Endodermal cell (in vitro differentiated cells): ENCODE data around the gene WDR89. TPM values are rescaled to one million over a fixed set of nuclear protein-coding genes. Genes with fewer than 3 reads are reported as not detected.

Experiments used
- DNase-seq: peaks from one replicate; pipeline ENCODE4 v3.0.0-alpha.2; 2017
- H3K27ac ChIP-seq: 2 replicates; pipeline ENCODE4 v1.5.1; 2013; ENCODE audit warnings: mild to moderate bottlenecking, low read depth, low read length, moderate library complexity
- H3K27me3 ChIP-seq: 2 replicates; pipeline ENCODE4 v1.6.1; 2013; ENCODE audit warnings: mild to moderate bottlenecking, low read length, moderate library complexity; ENCODE audit not compliant: insufficient read depth, control insufficient read depth, poor library complexity, severe bottlenecking
- H3K36me3 ChIP-seq: 2 replicates; pipeline ENCODE4 v1.7.0; 2013; ENCODE audit warnings: mild to moderate bottlenecking, low read length, moderate library complexity; ENCODE audit not compliant: control insufficient read depth, insufficient read depth
- H3K4me1 ChIP-seq: one replicate; pipeline ENCODE4 v1.7.0; 2013; ENCODE audit warnings: low read length; ENCODE audit not compliant: control insufficient read depth, insufficient read depth
- H3K4me3 ChIP-seq: 2 replicates; pipeline ENCODE4 v1.5.1; 2013; ENCODE audit warnings: mild to moderate bottlenecking, low read length, moderate library complexity
- H3K9ac ChIP-seq: 2 replicates; pipeline ENCODE4 v1.6.1; 2013; ENCODE audit warnings: mild to moderate bottlenecking, low read length, moderate library complexity; ENCODE audit not compliant: poor library complexity, severe bottlenecking; ENCODE audit errors: extremely low read depth
- H3K9me3 ChIP-seq: 2 replicates; pipeline ENCODE4 v1.6.1; 2013; ENCODE audit warnings: mild to moderate bottlenecking, low read length, moderate library complexity; ENCODE audit not compliant: control insufficient read depth
- H3K27ac Mint-ChIP-seq: 2 replicates; pipeline ENCODE4 v1.8.0; 2020; ENCODE audit warnings: mixed read lengths
- H3K27me3 Mint-ChIP-seq: 2 replicates; pipeline ENCODE4 v1.8.0; 2021; ENCODE audit warnings: mild to moderate bottlenecking, mixed read lengths; ENCODE audit not compliant: insufficient read depth
- H3K36me3 Mint-ChIP-seq: 2 replicates; pipeline ENCODE4 v1.8.0; 2020; ENCODE audit warnings: low read depth, mixed read lengths
- H3K4me1 Mint-ChIP-seq: 2 replicates; pipeline ENCODE4 v1.8.0; 2020; ENCODE audit warnings: mixed read lengths
- H3K4me3 Mint-ChIP-seq: 2 replicates; pipeline ENCODE4 v1.8.0; 2020; ENCODE audit warnings: mild to moderate bottlenecking, moderate library complexity, mixed read lengths
- H3K9me3 Mint-ChIP-seq: 2 replicates; pipeline ENCODE4 v1.8.0; 2020; ENCODE audit warnings: mild to moderate bottlenecking, mixed read lengths
- whole genome bisulfite sequencing, 2 experiments: methylation state at CpG; one replicate each; pipeline versions ENCODE4 v1.1.5 to v1.1.7; 2013; ENCODE audit warnings: missing lambda C conversion rate in 2 of 2, mixed read lengths in 1 of 2; ENCODE audit not compliant: insufficient coverage in 1 of 2, insufficient read length in 1 of 2; 5-methylcytosine and 5-hydroxymethylcytosine counted together
- total RNA-seq, 2 donors: library from RNA; stranded (reverse); fragmentation: NEBNext Ultra II Directional in 1 of 2; extraction: Animal tissue kit (Norgen Biotek cat#: 25700) in 1 of 2; gene quantifications; 2 replicates in 1 of 2; 3 replicates in 1 of 2; pipeline ENCODE4 v1.2.1, GENCODE V29; 2021
- TF ChIP-seq, protein P1 (sequence below): fragments of 200-600 bp; sonication (generic); conservative IDR thresholded peaks from 2 replicates; pipeline ENCODE4 v1.5.0; 2021; ENCODE audit warnings: antibody characterized with exemption, mild to moderate bottlenecking

WDR89 gene
- total RNA-seq, 2 donors from 2014 or later: 23.4 to 26.7 TPM

- no peaks in the 10 kb centered on the region for H3K9me3 ChIP-seq
- Mint-ChIP-seq H3K4me3 (no peak overlapping the region), H3K27ac (no peak overlapping the region), H3K36me3 (no peaks in the 10 kb centered on the region), H3K27me3 (no peaks in the 10 kb centered on the region), H3K9me3 (no peaks in the 10 kb centered on the region), H3K4me1 (no peaks in the 10 kb centered on the region)
- no peaks in the 10 kb centered on the region for H3K36me3 ChIP-seq
- no peak overlapping the region for H3K27ac ChIP-seq
- no peak overlapping the region for H3K4me3 ChIP-seq
- TF ChIP-seq, protein P1, sequence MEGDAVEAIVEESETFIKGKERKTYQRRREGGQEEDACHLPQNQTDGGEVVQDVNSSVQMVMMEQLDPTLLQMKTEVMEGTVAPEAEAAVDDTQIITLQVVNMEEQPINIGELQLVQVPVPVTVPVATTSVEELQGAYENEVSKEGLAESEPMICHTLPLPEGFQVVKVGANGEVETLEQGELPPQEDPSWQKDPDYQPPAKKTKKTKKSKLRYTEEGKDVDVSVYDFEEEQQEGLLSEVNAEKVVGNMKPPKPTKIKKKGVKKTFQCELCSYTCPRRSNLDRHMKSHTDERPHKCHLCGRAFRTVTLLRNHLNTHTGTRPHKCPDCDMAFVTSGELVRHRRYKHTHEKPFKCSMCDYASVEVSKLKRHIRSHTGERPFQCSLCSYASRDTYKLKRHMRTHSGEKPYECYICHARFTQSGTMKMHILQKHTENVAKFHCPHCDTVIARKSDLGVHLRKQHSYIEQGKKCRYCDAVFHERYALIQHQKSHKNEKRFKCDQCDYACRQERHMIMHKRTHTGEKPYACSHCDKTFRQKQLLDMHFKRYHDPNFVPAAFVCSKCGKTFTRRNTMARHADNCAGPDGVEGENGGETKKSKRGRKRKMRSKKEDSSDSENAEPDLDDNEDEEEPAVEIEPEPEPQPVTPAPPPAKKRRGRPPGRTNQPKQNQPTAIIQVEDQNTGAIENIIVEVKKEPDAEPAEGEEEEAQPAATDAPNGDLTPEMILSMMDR: no peak
- no peak for DNase-seq
- no peaks in the 10 kb centered on the region for H3K27me3 ChIP-seq
- no peak overlapping the region for H3K9ac ChIP-seq
- WGBS, 2 experiments: 93% methylated on average over 3 of the region's 3 CpGs; no CpG with 5 or more reads in 1 of the 2 experiments
- H3K4me1 ChIP-seq: no peaks in the 10 kb centered on the region
Observed at GRCh38 chr14:63562405-63562804, 79.3 kb downstream of the WDR89 start.

- DNase-seq: no peak
- Histone ChIP-seq H3K9ac (no peak overlapping the region), H3K4me3 (no peak overlapping the region), H3K4me1 (no peaks in the 10 kb centered on the region), H3K9me3 (no peaks in the 10 kb centered on the region), H3K27ac (no peak overlapping the region), H3K27me3 (no peaks in the 10 kb centered on the region), H3K36me3 (no peaks in the 10 kb centered on the region)
- Mint-ChIP-seq H3K36me3 (no peaks in the 10 kb centered on the region), H3K27me3 (no peaks in the 10 kb centered on the region), H3K4me3 (no peak overlapping the region), H3K27ac (no peak overlapping the region), H3K9me3 (no peaks in the 10 kb centered on the region), H3K4me1 (no peaks in the 10 kb centered on the region)
- TF ChIP-seq, protein P1: no peak
- WGBS, 2 experiments: 86 to 91% methylated on average over 6 to 7 of the region's 7 CpGs
Observed at GRCh38 chr14:63555572-63555971, 86.1 kb downstream of the WDR89 start.

DNA sequence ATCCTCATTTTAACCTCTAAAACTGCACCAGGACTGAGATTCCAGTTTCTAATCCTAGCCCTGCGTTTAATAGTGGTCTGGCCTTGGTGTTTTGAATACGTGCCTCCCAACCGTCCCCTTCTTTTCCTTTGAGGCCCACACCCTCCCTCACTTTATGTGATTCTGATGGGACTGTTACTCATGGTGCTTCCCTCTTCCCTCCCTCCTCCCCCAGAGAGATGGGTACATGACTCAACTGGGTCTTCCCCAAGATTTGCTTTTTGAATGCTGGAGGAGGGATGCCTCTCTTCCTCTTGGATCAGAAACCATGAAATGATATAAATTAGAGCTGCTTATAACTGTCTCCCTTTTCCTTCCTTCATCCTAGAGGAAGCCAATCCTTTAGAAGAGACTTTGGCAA lies 90.3 kb downstream of the WDR89 start:
- H3K4me3 ChIP-seq: no peak overlapping the region
- DNase-seq: no peak
- TF ChIP-seq, protein P1: no peak
- no peaks in the 10 kb centered on the region for H3K9me3 ChIP-seq
- H3K36me3 ChIP-seq: no peaks in the 10 kb centered on the region
- H3K27ac ChIP-seq: no peak overlapping the region
- H3K4me1 ChIP-seq: no peaks in the 10 kb centered on the region
- Mint-ChIP-seq H3K27me3 (no peaks in the 10 kb centered on the region), H3K4me3 (no peak overlapping the region), H3K9me3 (no peaks in the 10 kb centered on the region), H3K4me1 (no peaks in the 10 kb centered on the region), H3K36me3 (no peaks in the 10 kb centered on the region), H3K27ac (no peak overlapping the region)
- H3K9ac ChIP-seq: no peak overlapping the region
- WGBS, 2 experiments: 52% methylated on average over 3 of the region's 3 CpGs; no CpG with 5 or more reads in 1 of the 2 experiments
- no peaks in the 10 kb centered on the region for H3K27me3 ChIP-seq
